ENCODE results near the gene RAB40B.

The RAB40B gene

GRCh38 chr17:82615084-82616020, 83.1 kb downstream of the RAB40B start:
- no peak for DNase-seq (ENCODE audit: low read depth in 2 of 2)

- DNase-seq (ENCODE audit: low read depth in 2 of 2) = no peak
Observed at GRCh38 chr17:82614095-82614631, 84.3 kb downstream of the RAB40B start.

GRCh38 chr17:82613283-82614094, 85.0 kb downstream of the RAB40B start:
- DNase-seq (ENCODE audit: low read depth in 2 of 2) = no peak

GRCh38 chr17:82611140-82612058, 87.1 kb downstream of the RAB40B start:
- peak; percentile 28 to 31 for DNase-seq (ENCODE audit: low read depth in 2 of 2)

DNA sequence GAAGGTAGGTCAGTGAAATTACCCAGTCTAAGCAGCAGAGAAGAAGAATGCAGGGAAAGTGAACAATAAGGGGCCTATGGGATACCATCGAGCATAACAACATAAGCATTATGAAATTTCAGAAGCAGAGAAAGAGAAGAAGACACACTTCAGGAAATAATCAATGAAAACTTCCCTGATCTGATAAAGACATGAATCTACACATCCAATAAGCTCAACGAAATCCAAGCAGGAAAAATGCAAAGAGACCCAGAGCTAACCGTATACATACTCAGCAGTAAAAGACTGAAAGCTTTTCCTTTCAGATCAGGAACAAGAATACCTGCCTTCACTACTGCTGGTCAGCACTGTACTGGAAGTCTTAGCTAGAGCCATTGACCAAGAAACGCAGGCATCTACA, 88.8 kb downstream of the RAB40B start:
- no peak for DNase-seq (ENCODE audit: low read depth in 2 of 2)

DNA sequence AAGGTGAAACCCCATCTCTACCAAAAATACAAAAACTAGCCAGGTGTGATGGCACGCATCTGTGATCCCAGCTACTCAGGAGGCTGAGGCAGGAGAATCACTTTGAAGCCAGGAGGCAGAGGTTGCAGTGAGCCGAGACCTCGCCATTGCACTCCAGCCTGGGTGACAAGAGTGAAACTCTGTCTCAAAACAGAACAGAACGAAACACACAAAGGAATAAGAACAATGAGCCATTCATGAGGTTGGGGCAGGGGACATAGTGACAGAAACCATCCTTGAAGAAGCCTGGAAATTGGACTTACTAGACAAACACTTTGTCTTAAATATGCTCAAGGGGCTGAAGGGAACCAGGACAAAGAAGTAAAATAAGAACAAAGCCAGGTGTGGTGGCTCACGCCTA, 89.7 kb downstream of the RAB40B start:
- no peak for DNase-seq (ENCODE audit: low read depth in 2 of 2)

DNA sequence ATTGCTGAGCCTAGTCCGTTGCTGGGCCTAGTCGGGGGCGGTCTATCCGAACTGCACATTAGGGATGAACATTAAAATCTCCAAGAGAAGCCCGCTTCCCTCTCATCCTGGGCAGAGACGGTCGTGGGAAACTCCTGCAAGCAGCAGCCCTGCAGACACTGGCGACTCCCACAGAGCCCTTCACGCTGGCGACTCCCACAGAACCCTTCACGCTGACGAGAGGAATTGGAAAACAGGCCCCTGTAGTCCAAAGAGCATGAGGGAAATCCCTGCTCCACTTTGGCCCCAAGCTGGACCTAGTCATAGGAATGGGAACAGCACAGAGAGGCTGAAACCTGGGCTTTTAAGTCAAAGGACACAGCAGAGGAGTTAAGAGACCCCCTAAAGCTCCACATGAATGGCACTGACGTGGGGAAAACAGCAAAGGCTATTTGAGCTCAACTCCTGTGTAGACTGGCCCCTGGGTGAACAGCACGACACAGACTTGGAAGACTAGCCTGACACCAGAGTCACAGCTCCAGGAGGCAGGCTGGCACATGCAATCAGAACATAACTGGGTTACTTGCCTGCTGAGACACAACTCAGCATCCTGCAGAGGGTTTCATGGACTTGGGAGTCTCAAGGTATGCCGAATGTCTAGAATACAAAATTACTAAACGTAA, 92.4 kb downstream of the RAB40B start:
- no peak for DNase-seq (ENCODE audit: low read depth in 2 of 2)
